Endothelial cell (in vitro differentiated cells): ENCODE measurements around the gene TRABD2B. TPM values are rescaled to one million over a fixed set of nuclear protein-coding genes. Genes with fewer than 3 reads are reported as not detected.

ENCODE experiments used
- DNase-seq: peaks from one replicate; pipeline ENCODE4 v3.0.0; 2021; ENCODE audit warnings: low spot score
- H3K27ac Mint-ChIP-seq: one replicate; pipeline ENCODE4 v1.8.0; 2021; ENCODE audit warnings: mixed read lengths, inconsistent platforms; ENCODE audit not compliant: unreplicated experiment
- H3K27me3 Mint-ChIP-seq: one replicate; pipeline ENCODE4 v1.8.0; 2021; ENCODE audit warnings: mild to moderate bottlenecking, moderate library complexity, mixed read lengths, inconsistent platforms; ENCODE audit not compliant: unreplicated experiment
- H3K36me3 Mint-ChIP-seq: one replicate; pipeline ENCODE4 v1.8.0; 2021; ENCODE audit warnings: mild to moderate bottlenecking, low read depth, mixed read lengths, inconsistent platforms; ENCODE audit not compliant: unreplicated experiment
- H3K4me1 Mint-ChIP-seq: one replicate; pipeline ENCODE4 v1.8.0; 2021; ENCODE audit warnings: mild to moderate bottlenecking, mixed read lengths, inconsistent platforms; ENCODE audit not compliant: unreplicated experiment
- H3K4me3 Mint-ChIP-seq: one replicate; pipeline ENCODE4 v1.8.0; 2021; ENCODE audit warnings: mild to moderate bottlenecking, mixed read lengths, inconsistent platforms; ENCODE audit not compliant: unreplicated experiment
- H3K9me3 Mint-ChIP-seq: one replicate; pipeline ENCODE4 v1.8.0; 2021; ENCODE audit warnings: mixed read lengths, inconsistent platforms; ENCODE audit not compliant: unreplicated experiment
- CTCF ChIP-seq: fragments of 200-600 bp; sonication (generic); IDR thresholded peaks from one replicate; pipeline ENCODE4 v1.5.0; 2021; ENCODE audit warnings: antibody characterized with exemption; ENCODE audit not compliant: unreplicated experiment
- total RNA-seq: library from RNA; stranded (reverse); fragmentation: NEBNext Ultra II Directional; extraction: Animal tissue kit (Norgen Biotek cat#: 25700); gene quantifications from one replicate; pipeline ENCODE4 v1.2.1, GENCODE V29; 2021; ENCODE audit not compliant: unreplicated experiment

TRABD2B gene
- total RNA-seq, 1 donor from 2014 or later, result 1.0 TPM

- no peak for DNase-seq
- no peak for TF ChIP-seq CTCF
- Mint-ChIP-seq H3K27ac (no peak overlapping the region), H3K4me1 (peaks cover 14% of the 10 kb centered on the region), H3K4me3 (no peak overlapping the region), H3K36me3 (no peaks in the 10 kb centered on the region), H3K9me3 (no peaks in the 10 kb centered on the region), H3K27me3 (peaks cover 2% of the 10 kb centered on the region)
Measured at GRCh38 chr1:47764461-47765046, 232.6 kb downstream of the TRABD2B start.

- Mint-ChIP-seq H3K4me1 (peaks cover 13% of the 10 kb centered on the region), H3K27me3 (peaks cover 2% of the 10 kb centered on the region), H3K9me3 (no peaks in the 10 kb centered on the region), H3K36me3 (no peaks in the 10 kb centered on the region), H3K27ac (no peak overlapping the region), H3K4me3 (no peak overlapping the region)
- no peak for DNase-seq
- no peak for TF ChIP-seq CTCF
Measured at GRCh38 chr1:47763591-47764171, 233.5 kb downstream of the TRABD2B start.

GRCh38 chr1:47761974-47762373 is 235.2 kb downstream of the TRABD2B start:
- DNase-seq, result no peak
- no peaks in the 10 kb centered on the region for H3K9me3 Mint-ChIP-seq
- H3K27me3 Mint-ChIP-seq, result peaks cover 2% of the 10 kb centered on the region
- H3K36me3 Mint-ChIP-seq, result no peaks in the 10 kb centered on the region
- no peak for TF ChIP-seq CTCF
- H3K4me3 Mint-ChIP-seq, result no peak overlapping the region
- peaks cover 10% of the 10 kb centered on the region for H3K4me1 Mint-ChIP-seq
- H3K27ac Mint-ChIP-seq, result no peak overlapping the region

GRCh38 chr1:47761201-47761930 is 235.8 kb downstream of the TRABD2B start:
- no peak for DNase-seq
- TF ChIP-seq CTCF, result no peak
- Mint-ChIP-seq H3K4me1 (peaks cover 5% of the 10 kb centered on the region), H3K4me3 (no peak overlapping the region), H3K36me3 (no peaks in the 10 kb centered on the region), H3K27ac (no peak overlapping the region), H3K27me3 (peaks cover 2% of the 10 kb centered on the region), H3K9me3 (no peaks in the 10 kb centered on the region)
